NCI-H526 (cell line): ENCODE data around the gene MLXIP.
"Not testable (repeated sequence)": the region's sequence is repeated elsewhere in the genome, so short reads cannot be mapped to it uniquely, and the experiment has no call there.

Source experiments
- DNase-seq, 2 experiments: peaks; one replicate each; lab custom pipeline; 2025; lab: John Stamatoyannopoulos, UW

Gene MLXIP

GRCh38 chr12:122054842-122055520 is 23.6 kb upstream of the MLXIP start:
- DNase-seq, result no peak

- DNase-seq, result not testable (repeated sequence)
These were observed 22.1 kb upstream of the MLXIP start for GRCh38 chr12:122056406-122056805.

- DNase-seq, result no peak
These were observed 21.4 kb upstream of the MLXIP start for GRCh38 chr12:122057007-122057735.

- no peak for DNase-seq
These were observed 20.8 kb upstream of the MLXIP start for GRCh38 chr12:122057769-122058168.

DNA sequence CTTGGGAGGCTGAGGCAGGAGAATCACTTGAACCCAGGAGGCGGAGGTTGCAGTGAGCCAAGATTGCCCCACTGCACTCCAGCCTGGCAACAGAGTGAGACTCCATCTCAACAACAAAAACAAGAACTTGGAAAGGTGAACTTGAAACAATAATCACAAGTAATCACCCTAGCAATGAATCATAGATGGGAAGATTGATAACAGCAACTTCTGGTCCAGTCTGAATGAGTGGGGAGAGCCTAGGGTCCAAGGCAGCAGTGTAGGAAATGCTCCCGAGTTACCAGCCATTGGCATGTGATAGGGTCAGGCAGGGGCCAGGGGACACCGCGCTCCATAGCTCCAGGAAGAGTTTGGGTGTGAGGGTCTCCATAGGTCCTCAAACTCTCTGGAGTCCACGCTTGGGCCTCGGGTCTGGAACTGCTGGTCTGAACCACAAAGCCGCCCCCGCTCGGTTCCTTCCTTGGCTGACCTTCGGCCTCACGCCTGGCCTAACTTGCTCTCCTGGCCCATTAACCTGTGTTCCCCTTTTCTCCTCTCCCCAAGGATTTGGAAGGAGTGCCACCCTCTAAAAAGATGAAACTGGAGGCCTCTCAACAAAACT is 19.9 kb upstream of the MLXIP start:
- no peak for DNase-seq

GRCh38 chr12:122059203-122059960 is 19.2 kb upstream of the MLXIP start:
- DNase-seq, result no peak

DNA sequence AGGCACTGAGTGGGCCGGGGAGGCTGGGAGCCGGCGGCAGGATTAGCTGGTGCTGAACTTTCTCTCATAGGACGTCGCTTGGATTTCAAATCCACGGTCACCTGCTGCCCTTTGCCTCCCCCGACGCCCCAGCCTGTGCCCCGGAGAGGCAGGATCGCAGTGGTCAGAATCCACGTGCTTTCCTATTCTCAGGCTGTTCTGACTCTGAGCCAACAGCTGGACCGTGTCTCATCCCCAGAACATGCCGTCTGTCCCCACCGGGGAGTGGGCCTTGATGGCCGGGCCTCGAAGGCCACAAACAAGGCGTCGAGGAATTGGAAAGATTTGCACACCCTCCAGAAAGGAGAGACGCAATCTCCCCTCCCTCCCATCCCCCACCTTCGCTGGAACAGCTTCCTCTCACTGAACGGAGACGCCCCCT is 18.5 kb upstream of the MLXIP start:
- no peak for DNase-seq

GRCh38 chr12:122061253-122061652 is 17.3 kb upstream of the MLXIP start:
- DNase-seq, result no peak

DNA sequence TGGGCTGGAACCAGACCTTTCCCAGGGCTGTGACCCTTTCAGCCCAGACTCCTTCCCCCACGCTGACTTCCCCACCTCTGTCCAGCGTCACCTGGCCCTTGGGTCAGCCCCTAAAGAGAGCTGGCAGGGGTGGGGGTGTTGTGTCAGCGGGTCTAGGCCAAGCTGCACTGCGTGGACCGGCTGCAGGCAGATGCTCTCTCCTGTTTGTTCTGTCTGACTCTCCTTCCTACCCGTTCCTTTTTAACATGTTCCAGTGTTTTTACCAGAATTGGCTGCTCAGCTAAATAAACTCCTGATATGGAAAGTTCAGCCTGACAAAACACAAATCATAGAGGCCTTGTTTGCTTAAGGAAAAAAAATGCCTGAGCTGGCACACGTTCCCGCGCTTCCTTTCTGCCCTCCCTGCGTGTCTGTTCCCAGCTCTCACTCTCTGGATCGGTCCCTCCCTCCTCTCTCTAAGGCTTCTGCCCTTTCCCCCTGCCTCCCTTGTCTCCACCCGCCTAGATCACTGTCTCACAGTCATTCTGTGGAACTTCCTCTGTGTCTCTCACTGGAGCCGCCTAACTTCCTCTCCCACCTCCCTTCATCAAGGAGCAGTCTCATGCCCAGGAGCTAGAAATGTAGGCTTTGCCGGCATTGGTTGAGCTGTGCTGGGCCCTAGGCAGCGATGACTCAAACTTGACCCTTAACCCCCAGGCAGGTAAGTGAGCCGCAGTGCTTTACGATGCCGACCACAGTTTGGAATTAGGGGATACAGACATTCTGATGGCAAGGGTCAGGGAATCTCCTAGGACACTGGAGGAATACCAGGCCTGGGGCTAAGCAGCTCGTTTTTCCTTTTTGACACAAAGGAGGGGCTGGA is 15.5 kb upstream of the MLXIP start:
- peak; percentile 83 to 90 for DNase-seq

DNA sequence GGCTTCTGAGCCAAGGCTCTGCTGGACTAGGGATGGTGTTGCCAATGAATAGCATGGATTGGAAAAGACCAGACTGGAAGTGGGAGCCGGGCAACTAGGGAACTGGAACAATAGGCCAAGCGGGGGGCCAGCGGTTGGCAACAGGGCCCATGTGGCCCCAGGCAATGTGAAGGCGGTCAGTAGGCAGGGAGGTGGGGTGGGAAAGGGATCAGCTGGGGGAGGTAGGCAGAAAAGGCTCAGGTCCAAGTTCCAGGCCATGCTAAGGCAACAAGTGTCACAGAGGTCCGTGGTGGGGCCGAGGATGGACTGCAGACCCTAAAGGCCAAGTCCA is 14.9 kb upstream of the MLXIP start:
- peak in 1 of 2 experiments; percentile 63 for DNase-seq

- DNase-seq, result peak; percentile 97
These were observed 14.4 kb upstream of the MLXIP start for GRCh38 chr12:122064025-122064777.

- DNase-seq, result peak in 1 of 2 experiments; percentile 38
These were observed 13.6 kb upstream of the MLXIP start for GRCh38 chr12:122064780-122065588.

DNA sequence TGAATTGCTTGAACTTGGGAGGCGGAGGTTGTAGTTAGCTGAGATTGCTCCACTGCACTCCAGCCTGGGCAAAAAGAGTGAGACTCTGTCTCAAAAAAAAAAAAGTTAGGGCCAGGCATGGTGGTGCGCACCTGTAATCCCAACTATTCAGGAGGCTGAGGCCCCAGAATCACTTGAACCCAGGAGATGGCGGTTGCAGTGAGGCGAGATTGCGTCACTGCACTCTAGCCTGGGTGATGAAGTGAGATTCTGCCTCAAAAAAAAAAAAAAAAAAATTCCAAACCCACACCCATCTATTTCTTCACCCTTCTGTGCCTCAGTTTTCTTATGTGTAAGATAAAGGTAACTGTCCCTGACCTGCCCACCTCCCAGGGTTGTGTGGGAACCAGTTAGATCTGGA is 11.0 kb upstream of the MLXIP start:
- no peak for DNase-seq

GRCh38 chr12:122067966-122068365 is 10.6 kb upstream of the MLXIP start:
- DNase-seq, result peak in 1 of 2 experiments; percentile 27

DNA sequence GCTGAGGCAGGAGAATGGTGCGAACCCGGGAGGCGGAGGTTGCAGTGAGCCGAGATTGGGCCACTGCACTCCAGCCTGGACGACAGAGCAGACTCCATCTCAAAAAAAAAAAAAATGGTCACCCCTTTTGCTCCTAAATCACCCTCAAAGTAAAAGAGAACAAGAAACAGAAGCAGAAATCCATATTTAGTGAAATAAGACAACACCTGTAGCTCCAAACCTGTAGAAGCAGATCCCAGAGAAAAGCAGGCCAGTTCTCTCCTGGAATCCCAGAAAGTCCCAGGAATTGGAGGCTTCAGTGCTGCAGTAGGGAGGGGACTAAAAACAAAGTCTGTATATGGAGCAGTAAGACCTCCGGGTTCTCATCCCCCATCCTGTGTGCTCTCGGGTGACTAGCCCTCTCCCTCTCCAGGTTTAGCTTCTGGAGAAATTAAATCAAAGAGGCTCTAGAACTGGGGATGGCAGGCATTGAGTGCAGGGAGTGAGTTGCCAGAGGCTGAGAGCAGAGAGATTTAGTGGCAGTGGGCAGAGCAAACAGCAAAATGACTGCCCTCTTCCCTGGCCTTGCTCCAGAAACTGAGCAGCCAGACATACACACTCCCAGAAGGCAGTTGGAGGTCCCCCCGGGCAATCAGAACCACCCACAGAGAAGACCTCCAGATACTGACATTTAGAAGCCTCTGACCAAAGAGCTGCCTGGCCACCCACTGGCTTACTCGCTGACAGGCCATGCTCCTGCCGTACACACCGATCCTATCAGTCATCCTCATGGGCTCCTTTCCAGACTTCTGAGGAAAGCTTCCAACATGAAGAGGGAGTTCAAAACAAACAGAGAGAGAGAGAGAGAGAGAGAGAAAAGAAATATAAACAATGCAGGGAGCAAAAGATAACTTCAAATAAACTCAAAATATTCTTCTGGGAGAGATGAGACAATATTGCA is 6.3 kb upstream of the MLXIP start:
- DNase-seq, result no peak

DNA sequence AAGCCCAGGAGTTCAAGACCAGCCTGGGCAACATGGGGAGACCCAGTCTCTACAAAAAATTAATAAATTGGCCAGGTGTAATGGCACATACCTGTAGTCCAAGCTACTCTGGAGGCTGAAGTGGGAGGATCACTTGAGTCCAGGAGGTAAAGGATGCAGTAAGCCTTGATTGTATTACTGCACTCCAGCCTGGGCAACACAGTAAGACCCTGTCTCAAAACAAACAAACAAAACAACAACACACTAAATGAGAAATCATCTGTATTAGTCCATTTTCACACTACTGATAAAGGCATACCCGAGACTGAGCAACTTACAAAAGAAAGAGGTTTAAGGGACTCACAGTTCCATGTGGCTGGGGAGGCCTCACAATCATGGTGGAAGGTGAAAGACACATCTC is 4.7 kb upstream of the MLXIP start:
- no peak for DNase-seq

- DNase-seq, result no peak
These were observed 1.6 kb upstream of the MLXIP start for GRCh38 chr12:122076743-122077495.

- peak in 1 of 2 experiments; percentile 52 for DNase-seq
These were observed 526 bp downstream of the MLXIP start for GRCh38 chr12:122079033-122079531.
